Left ventricle myocardium inferior (tissue), 1 donor: Measurements from ENCODE around the gene RAB29. TPM values are rescaled to one million over a fixed set of nuclear protein-coding genes. Genes with fewer than 3 reads are reported as not detected.

Source experiments
- DNase-seq: peaks from one replicate; pipeline ENCODE4 v3.0.0-alpha.2; 2020
- H3K27ac ChIP-seq: fragments of 200-600 bp; replicated peaks from 2 replicates; pipeline ENCODE4 v1.8.0; 2021
- H3K27me3 ChIP-seq: fragments of 200-600 bp; 2 replicates; pipeline ENCODE4 v1.8.0; 2021; ENCODE audit warnings: low read depth
- H3K36me3 ChIP-seq: fragments of 200-600 bp; 2 replicates; pipeline ENCODE4 v1.8.0; 2021
- H3K4me1 ChIP-seq: fragments of 200-600 bp; 2 replicates; pipeline ENCODE4 v1.8.0; 2021
- H3K4me3 ChIP-seq: fragments of 200-600 bp; 2 replicates; pipeline ENCODE4 v1.8.0; 2021; ENCODE audit warnings: mild to moderate bottlenecking, moderate library complexity
- H3K9me3 ChIP-seq: fragments of 200-600 bp; replicated peaks from 2 replicates; pipeline ENCODE4 v1.8.0; 2021
- CTCF ChIP-seq: fragments of 200-600 bp; IDR thresholded peaks from 2 replicates; pipeline ENCODE4 v1.8.0; 2021; ENCODE audit warnings: antibody characterized with exemption, mild to moderate bottlenecking, borderline replicate concordance
- intact Hi-C: fragments of 100-400 bp; cut with micrococcal nuclease; formaldehyde crosslinking; loops from one replicate; pipeline ENCODE4 v1.11.0; 2022
- total RNA-seq: library from RNA; stranded (reverse); fragmentation: NEBNext Ultra II Directional; extraction: Animal tissue kit (Norgen Biotek cat#: 25700); gene quantifications from one replicate; pipeline ENCODE4 v1.2.1, GENCODE V29; 2021
- donor health status: DM: no; HTN: yes; CAD: no; lungs with severe emphysema.

Gene RAB29
- total RNA-seq, 1 donor from 2014 or later: 13.7 TPM

DNA sequence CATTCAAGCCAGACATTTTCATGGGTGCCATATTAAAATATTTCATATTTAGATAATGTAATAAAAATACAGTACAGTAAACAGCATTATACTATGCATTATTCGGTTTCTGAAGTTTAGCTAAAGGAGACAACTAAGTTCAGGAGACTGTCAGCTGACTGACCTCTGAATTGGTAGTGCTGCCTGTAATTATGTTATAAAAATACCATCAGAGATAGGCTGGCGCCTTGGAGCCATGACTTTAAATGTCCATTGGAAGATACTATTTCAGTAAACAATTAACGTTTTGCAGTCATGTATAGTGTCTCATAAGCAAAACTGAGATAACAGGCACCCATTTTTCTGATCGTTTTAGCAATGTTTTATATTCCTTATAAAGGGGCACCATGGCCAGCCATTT is 11.3 kb upstream of the RAB29 start:
- no peaks in the 10 kb centered on the region for H3K27me3 ChIP-seq
- H3K4me1 ChIP-seq: peaks cover 42% of the 10 kb centered on the region
- no peak overlapping the region for H3K4me3 ChIP-seq
- TF ChIP-seq CTCF: no peak
- peaks cover 19% of the 10 kb centered on the region for H3K36me3 ChIP-seq
- H3K27ac ChIP-seq: peak overlapping the region; percentile 82
- DNase-seq: no peak
- no peaks in the 10 kb centered on the region for H3K9me3 ChIP-seq
- intact Hi-C loops: no loop called here

GRCh38 chr1:205785446-205785845 is 10.2 kb upstream of the RAB29 start:
- H3K27me3 ChIP-seq: no peaks in the 10 kb centered on the region
- peaks cover 42% of the 10 kb centered on the region for H3K4me1 ChIP-seq
- DNase-seq: no peak
- H3K9me3 ChIP-seq: no peaks in the 10 kb centered on the region
- TF ChIP-seq CTCF: no peak
- H3K4me3 ChIP-seq: no peak overlapping the region
- peak overlapping the region; percentile 82 for H3K27ac ChIP-seq
- intact Hi-C loops: no loop called here
- peaks cover 9% of the 10 kb centered on the region for H3K36me3 ChIP-seq

- H3K9me3 ChIP-seq: no peaks in the 10 kb centered on the region
- H3K36me3 ChIP-seq: peaks cover 3% of the 10 kb centered on the region
- intact Hi-C loops: no loop called here
- H3K4me1 ChIP-seq: peaks cover 42% of the 10 kb centered on the region
- no peak for TF ChIP-seq CTCF
- no peak overlapping the region for H3K4me3 ChIP-seq
- H3K27me3 ChIP-seq: no peaks in the 10 kb centered on the region
- no peak for DNase-seq
- peak overlapping the region; percentile 82 for H3K27ac ChIP-seq
These were observed 8.6 kb upstream of the RAB29 start for GRCh38 chr1:205783904-205784303.

DNA sequence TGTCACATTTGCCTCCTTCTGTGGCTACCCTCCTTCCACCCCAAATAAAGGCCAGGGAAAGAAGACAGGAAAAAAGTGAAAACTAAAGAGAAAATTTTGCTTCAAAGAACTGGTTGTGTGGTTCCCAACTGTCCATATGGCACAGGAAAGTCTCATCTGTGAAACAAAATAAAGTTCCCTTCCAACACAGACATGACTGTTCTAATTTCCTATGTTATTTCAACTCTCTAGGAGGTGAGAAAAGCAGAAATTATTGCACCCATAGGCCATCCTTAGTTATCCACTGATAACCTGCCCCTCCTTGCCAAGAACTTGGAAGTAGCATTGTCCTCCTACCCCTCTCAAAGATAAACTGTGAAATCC is 8.1 kb upstream of the RAB29 start:
- H3K4me3 ChIP-seq: no peak overlapping the region
- intact Hi-C loops: no loop called here
- no peaks in the 10 kb centered on the region for H3K9me3 ChIP-seq
- no peak for TF ChIP-seq CTCF
- H3K27me3 ChIP-seq: no peaks in the 10 kb centered on the region
- DNase-seq: no peak
- peak overlapping the region; percentile 82 for H3K27ac ChIP-seq
- H3K36me3 ChIP-seq: no peaks in the 10 kb centered on the region
- H3K4me1 ChIP-seq: peaks cover 42% of the 10 kb centered on the region

DNA sequence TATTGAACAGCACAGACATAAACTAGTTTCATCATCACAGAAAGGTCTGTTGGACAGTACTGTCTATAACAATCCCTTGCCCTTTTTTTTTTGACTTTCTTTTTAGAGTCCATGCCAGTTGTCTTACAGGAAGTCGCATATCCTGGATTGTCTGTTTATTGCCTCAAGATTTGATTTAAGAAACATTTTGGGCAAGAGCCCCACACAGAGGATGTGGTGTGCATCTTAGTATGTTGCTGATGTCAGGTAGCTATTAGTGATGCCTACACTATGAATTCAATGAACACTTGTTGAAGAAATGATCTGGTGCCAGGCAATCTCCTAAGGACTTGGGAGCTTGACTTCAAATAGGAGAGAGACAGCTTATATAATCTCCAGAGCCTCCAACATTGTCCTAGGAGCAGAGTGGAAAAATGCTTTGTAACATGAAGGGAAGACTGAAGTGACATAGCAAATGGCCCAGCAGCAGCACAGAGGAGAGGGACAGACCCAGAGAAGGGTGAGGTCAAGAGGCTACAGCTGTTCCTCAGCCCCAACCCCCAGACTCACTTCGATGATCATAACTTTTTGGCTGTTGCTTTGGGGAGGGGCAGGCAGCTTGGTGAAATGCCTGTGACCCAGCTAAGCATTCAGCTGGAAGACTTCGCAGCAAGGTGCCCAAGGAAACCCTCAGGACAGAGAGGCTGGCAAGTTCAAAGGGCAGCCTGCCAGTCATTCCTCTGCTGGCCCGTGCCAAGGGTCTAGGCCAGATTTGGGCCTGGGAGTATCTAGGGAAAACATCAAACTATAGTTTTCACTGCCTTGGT is 7.5 kb upstream of the RAB29 start:
- H3K4me3 ChIP-seq: no peak overlapping the region
- intact Hi-C loops: no loop called here
- TF ChIP-seq CTCF: no peak

More for the DNA sequence above, 7.5 kb upstream of the RAB29 start:
- H3K36me3 ChIP-seq: no peaks in the 10 kb centered on the region
- H3K4me1 ChIP-seq: peaks cover 38% of the 10 kb centered on the region
- H3K27me3 ChIP-seq: no peaks in the 10 kb centered on the region
- peak overlapping the region; percentile 82 for H3K27ac ChIP-seq
- DNase-seq: no peak
- H3K9me3 ChIP-seq: no peaks in the 10 kb centered on the region
